Heart left ventricle (tissue), 16 donors: ENCODE results near the gene GFRA3. TPM values are rescaled to one million over a fixed set of nuclear protein-coding genes. Genes with fewer than 3 reads are reported as not detected.

Source experiments
- ATAC-seq, 4 donors: fragments of 200-7000 bp; cut with Tn5 transposase; one replicate each; pipeline ENCODE4 v1.9.1; 2020 to 2022; ENCODE audit warnings: moderate library complexity in 4 of 4, mild to moderate bottlenecking in 3 of 4, moderate number of reproducible peaks in 1 of 4
- DNase-seq, 5 donors: peaks; one replicate each; pipeline ENCODE4 v3.0.0-alpha.2; 2020
- H3K27ac ChIP-seq, 12 donors: fragments of 200-600 bp; sonication (generic) in 4 of 12; one replicate each; pipeline versions ENCODE4 v1.5.0 to v1.8.0; 2016 to 2022; ENCODE audit warnings: mild to moderate bottlenecking in 2 of 12
- H3K27me3 ChIP-seq, 9 donors: fragments of 200-600 bp; sonication (generic) in 2 of 9; one replicate each; pipeline versions ENCODE4 v1.5.1 to v1.8.0; 2016 to 2022; ENCODE audit warnings: mild to moderate bottlenecking in 3 of 9
- H3K36me3 ChIP-seq, 9 donors: fragments of 200-600 bp; sonication (generic) in 2 of 9; one replicate each; pipeline versions ENCODE4 v1.5.0 to v1.8.0; 2018 to 2022; ENCODE audit warnings: mild to moderate bottlenecking in 2 of 9
- H3K4me1 ChIP-seq, 12 donors: fragments of 200-600 bp; sonication (generic) in 4 of 12; one replicate each; pipeline versions ENCODE4 v1.5.0 to v1.8.0; 2016 to 2022; ENCODE audit warnings: mild to moderate bottlenecking in 3 of 12
- H3K4me3 ChIP-seq, 12 donors: fragments of 200-600 bp; sonication (generic) in 4 of 12; one replicate each; pipeline versions ENCODE4 v1.5.0 to v1.8.0; 2017 to 2022; ENCODE audit warnings: mild to moderate bottlenecking in 9 of 12, moderate library complexity in 4 of 12
- H3K9me3 ChIP-seq, 12 donors: fragments of 200-600 bp; sonication (generic) in 4 of 12; one replicate each; pipeline versions ENCODE4 v1.5.0 to v1.8.0; 2016 to 2022; ENCODE audit warnings: mild to moderate bottlenecking in 1 of 12
- POLR2A ChIP-seq, 2 donors: fragments of 450-650 bp; IDR thresholded peaks; one replicate each; pipeline ENCODE4 v1.6.1; 2017; ENCODE audit warnings: antibody characterized with exemption in 2 of 2, mild to moderate bottlenecking in 2 of 2, moderate library complexity in 2 of 2
- WGBS, 4 donors: extraction: QIAGEN DNeasy Blood & Tissue Kit in 2 of 4; methylation state at CpG; one replicate each; pipeline versions ENCODE4 v1.1.5 to v1.1.7; 2013 to 2018; 5-methylcytosine and 5-hydroxymethylcytosine counted together
- intact Hi-C, 10 donors: fragments of 100-400 bp; cut with DNase I; formaldehyde crosslinking; loops; one replicate each; pipeline versions ENCODE4 v1.11.1 to v1.14.2; 2022
- polyA plus RNA-seq, 2 donors: library from polyadenylated mRNA; stranded (reverse); fragments of 200-250 nt; gene quantifications; one replicate each; pipeline ENCODE4 v1.2.3, GENCODE V29; 2013
- total RNA-seq, 9 donors: library from RNA; depleted of rRNA in 2 of 9; stranded (reverse); fragments of >200 nt in 2 of 9; fragmentation: NEBNext Ultra II Directional in 3 of 9; extraction: Animal tissue kit (Norgen Biotek cat#: 25700) in 3 of 9; gene quantifications; one replicate each; pipeline versions ENCODE4 v1.1.0 to v1.2.4, GENCODE V29; 2016 to 2023
- TF ChIP-seq, protein P1 (sequence below), 12 donors: fragments of 200-600 bp; sonication (generic) in 4 of 12; IDR thresholded peaks; one replicate each; pipeline versions ENCODE4 v1.5.0 to v1.8.0; 2018 to 2022; ENCODE audit warnings: antibody characterized with exemption in 12 of 12, mild to moderate bottlenecking in 5 of 12
- donor health status: ischemic (EF 13 %, LVEDD 7.1; RV severe dilation, severe dysfunction).
- donor health status: healthy with polysubstance abuse.
- donor health status: DM: no; HTN: yes; CAD: no.
- donor health status: DM: no; HTN: no; CAD: no.
- donor health status: ischemic (EF 25% LVEDD 6.9; RV normal size, moderate dysfunction).
- donor health status: ischemic (EF 25% LVEDD 5.7; RV mildly dilated, moderate dysfunction).
- donor health status: healthy.
- donor health status: DM: yes; HTN: yes; CAD: no.
- donor health status: ischemic (EF 35%, LVEDD 5.7; RV mildly dilated, moderate dysfunction).
- donor health status: nonischemic (EF 11% LVEDD 7.7; RV severe dilation, severe dysfunction).
- donor health status: DM: yes; HTN: yes; CAD: no.
- donor health status: PGD.
- donor health status: ischemic (EF 29% LVEDD 5.4; RV normal size, mild dysfunction).
- donor health status: nonischemic (EF 23%, LVEDD 6.1; RV moderate dilation, normal function).

The GFRA3 gene
- total and polyA plus RNA-seq, 11 donors = 0.35 to 1.3 (median 0.67) TPM

DNA sequence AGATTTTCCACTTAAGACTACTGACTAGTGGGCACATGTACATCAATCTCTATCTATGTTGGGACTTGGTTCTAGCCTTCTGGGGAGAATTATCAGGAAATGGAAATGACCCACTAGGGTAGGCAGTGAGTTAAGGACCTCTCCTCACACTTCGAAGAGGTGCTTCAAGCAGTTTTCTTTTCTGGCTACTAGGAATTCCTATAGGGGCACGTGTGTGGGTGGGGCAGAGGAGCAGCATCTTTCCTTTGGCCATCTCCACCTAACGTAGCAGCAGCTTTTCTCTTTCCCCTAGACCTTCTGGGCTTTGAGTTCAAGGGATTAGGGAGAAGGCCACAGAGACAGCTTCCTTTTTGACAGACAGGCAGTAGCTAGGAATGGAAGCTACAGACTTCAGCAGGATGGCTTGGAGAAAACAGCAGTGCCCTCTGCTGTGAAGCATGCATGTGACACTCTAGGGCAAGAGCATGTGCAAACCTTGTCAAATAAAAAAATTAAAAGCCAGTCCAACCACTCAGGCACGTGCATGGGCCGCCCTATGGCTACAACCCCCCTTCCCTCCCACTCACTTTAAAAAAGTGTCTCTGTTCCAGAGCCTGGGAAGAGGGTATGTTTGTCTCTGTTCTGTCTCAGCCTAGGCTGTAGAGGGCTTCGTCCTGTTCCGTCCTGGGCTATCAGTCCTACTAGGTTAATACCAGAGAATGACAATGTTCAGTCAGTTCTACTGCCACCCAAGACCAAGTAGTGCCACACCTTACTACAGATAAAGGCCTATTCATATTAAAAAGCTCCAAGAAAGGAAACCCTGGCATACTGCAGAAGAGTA, 8.7 kb upstream of the GFRA3 start:
- Histone ChIP-seq H3K36me3 (no peaks in the 10 kb centered on the region), H3K4me3 (no peak overlapping the region), H3K27me3 (no peaks in the 10 kb centered on the region), H3K27ac (no peak overlapping the region), H3K4me1 (peaks cover 0 to 7% (median 0%) of the 10 kb centered on the region in 12 donors), H3K9me3 (no peaks in the 10 kb centered on the region)
- no peak for TF ChIP-seq POLR2A (IDR thresholded peaks at IDR 0.05)
- TF ChIP-seq, protein P1, sequence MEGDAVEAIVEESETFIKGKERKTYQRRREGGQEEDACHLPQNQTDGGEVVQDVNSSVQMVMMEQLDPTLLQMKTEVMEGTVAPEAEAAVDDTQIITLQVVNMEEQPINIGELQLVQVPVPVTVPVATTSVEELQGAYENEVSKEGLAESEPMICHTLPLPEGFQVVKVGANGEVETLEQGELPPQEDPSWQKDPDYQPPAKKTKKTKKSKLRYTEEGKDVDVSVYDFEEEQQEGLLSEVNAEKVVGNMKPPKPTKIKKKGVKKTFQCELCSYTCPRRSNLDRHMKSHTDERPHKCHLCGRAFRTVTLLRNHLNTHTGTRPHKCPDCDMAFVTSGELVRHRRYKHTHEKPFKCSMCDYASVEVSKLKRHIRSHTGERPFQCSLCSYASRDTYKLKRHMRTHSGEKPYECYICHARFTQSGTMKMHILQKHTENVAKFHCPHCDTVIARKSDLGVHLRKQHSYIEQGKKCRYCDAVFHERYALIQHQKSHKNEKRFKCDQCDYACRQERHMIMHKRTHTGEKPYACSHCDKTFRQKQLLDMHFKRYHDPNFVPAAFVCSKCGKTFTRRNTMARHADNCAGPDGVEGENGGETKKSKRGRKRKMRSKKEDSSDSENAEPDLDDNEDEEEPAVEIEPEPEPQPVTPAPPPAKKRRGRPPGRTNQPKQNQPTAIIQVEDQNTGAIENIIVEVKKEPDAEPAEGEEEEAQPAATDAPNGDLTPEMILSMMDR (IDR thresholded peaks at IDR 0.05) = peak in 11 of 12 donors; percentile 8 to 60 (median 54)
- 62 to 67% (median 65%) methylated on average over 7 of the region's 7 CpGs for WGBS, 4 donors
- ATAC-seq = peak; percentile 72 to 91 (median 88)
- peak in 4 of 5 donors; percentile 25 to 43 (median 35) for DNase-seq
- intact Hi-C loops = loop anchor here (1.0 to 5.0 kb wide), 5 partner anchors 41 to 61 kb away; no protein-coding TSS in a partner anchor

DNA sequence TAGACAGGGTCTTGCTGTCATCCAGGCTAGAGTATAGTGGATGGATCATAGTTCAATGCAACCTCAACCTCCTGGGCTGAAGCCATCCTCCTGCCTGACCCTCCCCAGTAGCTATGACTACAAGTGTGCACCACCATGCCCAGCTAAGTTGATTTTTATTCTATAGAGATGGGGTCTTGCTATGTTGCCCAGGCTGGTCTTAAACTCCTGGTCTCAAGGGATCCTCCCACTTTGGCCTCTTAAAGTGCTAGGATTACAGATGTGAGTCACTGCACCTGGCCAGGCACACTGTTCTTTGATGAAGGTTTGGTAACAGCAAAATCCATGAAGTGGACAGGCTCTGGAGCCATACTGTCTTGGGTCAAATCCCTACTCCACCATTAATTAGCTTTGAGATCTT, 6.5 kb upstream of the GFRA3 start:
- intact Hi-C loops = loop anchor here in 5 of 10 donors (2.0 to 5.0 kb wide), 3 partner anchors 39 to 59 kb away; no protein-coding TSS in a partner anchor
- TF ChIP-seq, protein P1 (IDR thresholded peaks at IDR 0.05) = no peak
- no peak overlapping the region for H3K4me3 ChIP-seq
- ATAC-seq = no peak
- H3K9me3 ChIP-seq = no peaks in the 10 kb centered on the region
- H3K27ac ChIP-seq = no peak overlapping the region
- H3K36me3 ChIP-seq = no peaks in the 10 kb centered on the region
- DNase-seq = no peak
- H3K27me3 ChIP-seq = no peaks in the 10 kb centered on the region
- peaks cover 0 to 7% (median 0%) of the 10 kb centered on the region in 12 donors for H3K4me1 ChIP-seq

DNA sequence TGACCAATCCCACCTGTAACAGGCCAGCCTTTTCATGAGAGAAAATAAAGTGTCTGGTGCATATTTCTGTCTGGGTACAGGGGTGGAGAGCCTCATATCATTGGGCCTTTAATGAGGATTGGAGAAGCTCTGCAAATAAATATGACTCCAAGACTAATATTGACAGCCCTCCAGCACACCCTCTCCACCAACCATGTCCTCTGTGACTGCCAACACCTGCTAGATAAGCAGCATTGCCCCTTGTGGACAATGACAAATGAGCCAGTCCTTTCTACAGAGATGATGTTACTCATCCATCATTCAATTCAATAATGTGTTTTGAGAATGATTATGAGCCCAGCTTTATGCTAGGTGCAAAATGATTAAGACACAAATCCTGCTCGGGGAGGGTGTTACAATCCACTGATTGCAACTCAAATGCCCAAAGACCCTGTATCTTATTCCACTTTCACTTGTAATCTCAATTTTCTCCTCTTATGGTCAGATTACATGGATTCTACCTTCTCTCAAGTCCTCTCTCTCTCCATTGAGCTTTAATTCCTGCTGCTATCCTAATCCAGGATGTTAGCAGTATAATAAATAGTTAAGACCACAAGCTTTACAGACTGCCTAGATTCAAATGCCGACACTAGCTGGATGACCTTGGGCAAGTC, 2.1 kb upstream of the GFRA3 start:
- Histone ChIP-seq H3K27me3 (peaks cover 0 to 19% (median 5%) of the 10 kb centered on the region in 9 donors), H3K4me1 (peaks cover 0 to 15% (median 7%) of the 10 kb centered on the region in 12 donors), H3K4me3 (no peak overlapping the region), H3K9me3 (no peaks in the 10 kb centered on the region), H3K36me3 (no peaks in the 10 kb centered on the region), H3K27ac (no peak overlapping the region)
- intact Hi-C loops = no loop called here
- peak in 2 of 4 donors; percentile 53 to 59 for ATAC-seq
- DNase-seq = no peak
- TF ChIP-seq, protein P1 (IDR thresholded peaks at IDR 0.05) = peak in 1 of 12 donors; percentile 7
- no peak for TF ChIP-seq POLR2A (IDR thresholded peaks at IDR 0.05)
- WGBS, 4 donors = 73 to 88% (median 81%) methylated on average over 2 of the region's 2 CpGs

DNA sequence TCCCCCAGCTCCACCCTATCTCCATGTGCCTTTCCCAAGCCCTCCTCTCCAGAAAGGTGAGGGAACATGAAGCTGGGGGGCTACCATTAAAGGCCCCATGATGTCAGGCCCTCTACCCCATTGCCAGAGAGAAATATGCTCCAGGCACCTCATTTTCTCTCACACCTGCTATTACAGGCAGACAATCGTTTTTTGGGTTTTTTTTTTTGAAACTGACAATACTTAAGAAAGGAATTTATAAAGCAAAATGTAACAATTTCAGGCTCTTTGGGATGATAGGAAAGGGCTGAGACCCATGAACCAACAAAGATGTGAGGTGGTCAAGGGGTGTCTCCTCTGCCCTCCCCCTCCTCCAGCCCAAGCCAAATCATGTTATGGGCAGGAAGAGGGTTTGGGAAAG, 1.5 kb upstream of the GFRA3 start:
- no peaks in the 10 kb centered on the region for H3K9me3 ChIP-seq
- WGBS, 4 donors = 53 to 73% (median 67%) methylated on average over 1 of the region's 1 CpG
- intact Hi-C loops = no loop called here
- H3K27me3 ChIP-seq = peaks cover 0 to 19% (median 5%) of the 10 kb centered on the region in 9 donors
- H3K4me3 ChIP-seq = no peak overlapping the region
- DNase-seq (no peak), ATAC-seq (no peak)
- H3K27ac ChIP-seq = no peak overlapping the region
- TF ChIP-seq, protein P1 (IDR thresholded peaks at IDR 0.05) = no peak
- H3K36me3 ChIP-seq = no peaks in the 10 kb centered on the region
- peaks cover 0 to 15% (median 7%) of the 10 kb centered on the region in 12 donors for H3K4me1 ChIP-seq
